Lung microvascular endothelial cell (primary cell): ENCODE measurements around the gene NDUFA1. TPM values are rescaled to one million over a fixed set of nuclear protein-coding genes. Genes with fewer than 3 reads are reported as not detected.
"Not testable (repeated sequence)": the region's sequence is repeated elsewhere in the genome, so short reads cannot be mapped to it uniquely, and the experiment has no call there.

Source experiments
- DNase-seq, 2 donors: peaks; one replicate each; pipeline versions ENCODE4 v3.0.0 to v3.0.0-alpha.2; 2010; ENCODE audit warnings: low read depth in 2 of 2
- total RNA-seq: library from RNA; depleted of rRNA; stranded (reverse); fragments of >200 nt; gene quantifications from 2 replicates; pipeline ENCODE4 v1.2.1, GENCODE V29; 2014

The NDUFA1 gene
- total RNA-seq = 131 and 142 TPM in 2 replicates

GRCh38 chrX:119871599-119872395, at the start of gene NDUFA1, which contains the start of gene RNF113A:
Gene NDUFA1 (plus strand): TSS chrX:119871832. CDS start chrX:119871912, 80 bp downstream.
Gene RNF113A (minus strand): TSS chrX:119871733. CDS start chrX:119871613, 120 bp downstream.
- DNase-seq = peak; percentile 81 to 87

DNA sequence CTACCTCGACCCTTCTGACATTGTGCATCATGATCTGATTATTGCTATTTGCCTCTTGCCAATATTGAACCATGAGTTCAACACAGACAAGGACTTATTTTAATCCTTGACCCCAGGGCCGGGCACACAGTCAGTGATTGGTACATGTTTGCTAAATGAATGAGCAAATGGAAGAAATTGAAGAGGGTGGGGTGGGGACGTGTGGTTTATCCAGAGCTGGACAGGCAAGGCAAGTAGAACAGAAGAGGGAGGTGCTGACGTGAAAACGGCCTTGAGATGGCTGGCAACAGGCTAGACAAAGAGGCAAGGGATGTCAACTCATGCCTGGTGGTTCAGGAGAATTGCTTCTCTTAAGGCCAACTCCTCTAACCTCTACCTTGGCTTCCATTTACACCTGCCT, 47.4 kb upstream of the NDUFA1 start:
- DNase-seq = not testable (repeated sequence)

DNA sequence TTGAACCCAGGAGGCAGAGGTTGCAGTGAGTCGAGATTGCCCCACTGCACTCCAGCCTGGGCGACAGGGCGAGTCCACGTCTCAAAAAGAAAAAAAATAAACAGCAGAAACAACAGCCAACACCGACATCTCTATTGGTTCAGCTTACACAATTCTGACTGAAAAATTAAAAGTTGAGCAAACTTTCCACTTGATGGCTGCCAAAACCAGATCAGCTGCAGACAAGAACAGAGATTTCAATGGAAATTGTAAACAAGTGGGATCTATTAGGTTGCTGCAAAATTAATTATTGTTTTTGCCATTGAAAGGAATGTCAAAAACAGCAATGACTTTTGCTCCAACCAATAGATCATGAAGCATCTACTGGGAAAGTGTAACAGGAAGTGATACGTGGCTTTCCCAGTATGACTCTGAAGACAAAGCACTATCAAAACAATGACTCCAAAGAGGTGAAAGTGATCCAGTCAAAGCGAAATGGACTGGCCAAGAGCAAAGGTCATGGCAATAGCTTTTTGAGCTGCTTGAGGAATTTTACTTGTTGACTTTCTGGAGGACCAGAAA, 45.2 kb upstream of the NDUFA1 start:
- peak; percentile 72 to 87 for DNase-seq

GRCh38 chrX:119828446-119828845, 43.2 kb upstream of the NDUFA1 start:
- no peak for DNase-seq

GRCh38 chrX:119833905-119834304, 37.7 kb upstream of the NDUFA1 start:
- peak in 1 of 2 donors; percentile 38 for DNase-seq

- peak; percentile 97 to 98 for DNase-seq
Measured at GRCh38 chrX:119852382-119853353, 19.0 kb upstream of the NDUFA1 start, which contains the start of gene UPF3B. Gene UPF3B (minus strand): TSS chrX:119852963. CDS start chrX:119852928, 35 bp downstream.

GRCh38 chrX:119853444-119853843, 18.2 kb upstream of the NDUFA1 start:
- peak in 1 of 2 donors; percentile 1 for DNase-seq

DNA sequence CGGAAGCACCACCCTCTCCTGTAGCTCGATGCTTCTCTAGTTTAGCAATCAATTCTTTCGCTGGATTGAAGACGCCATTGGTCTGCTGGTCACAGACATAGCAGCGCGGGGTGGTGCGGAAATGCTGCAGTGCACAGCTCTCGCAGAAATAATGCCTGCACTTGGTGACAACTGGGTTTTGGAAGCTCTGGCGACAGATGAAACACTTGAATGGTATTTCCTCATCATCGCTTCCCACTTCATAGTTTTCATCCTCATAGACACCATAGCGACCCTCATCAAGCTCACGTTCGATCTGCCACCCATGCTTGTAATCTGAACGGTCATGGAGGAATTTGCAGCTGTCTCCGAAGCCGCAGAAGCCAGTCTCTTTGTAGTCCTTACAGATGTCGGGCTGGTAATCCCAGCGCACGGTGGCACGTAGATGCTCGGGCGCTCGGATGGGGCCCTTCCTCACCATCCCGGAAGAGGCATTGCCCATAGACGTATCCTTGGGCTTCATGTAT, 953 bp upstream of the NDUFA1 start:
- peak; percentile 17 to 42 for DNase-seq

DNA sequence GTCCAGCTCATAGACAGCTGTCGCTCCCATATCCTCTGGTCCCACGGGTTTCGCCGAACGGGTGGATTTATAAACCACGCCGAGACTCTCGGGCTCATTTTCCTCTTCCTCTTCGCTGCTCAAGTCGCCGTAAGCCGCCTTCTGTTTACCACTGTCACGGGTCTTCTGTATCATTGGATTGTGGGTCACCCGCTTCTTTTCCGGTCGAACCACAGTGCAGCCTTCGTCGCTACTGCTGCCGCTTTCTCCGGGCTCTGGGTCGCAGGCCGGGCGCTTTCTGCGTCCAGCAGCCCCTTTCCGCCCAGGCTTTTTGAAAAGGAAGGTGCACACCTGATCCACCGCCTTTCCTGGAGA, 410 bp upstream of the NDUFA1 start:
- DNase-seq = peak in 1 of 2 donors; percentile 35

DNA sequence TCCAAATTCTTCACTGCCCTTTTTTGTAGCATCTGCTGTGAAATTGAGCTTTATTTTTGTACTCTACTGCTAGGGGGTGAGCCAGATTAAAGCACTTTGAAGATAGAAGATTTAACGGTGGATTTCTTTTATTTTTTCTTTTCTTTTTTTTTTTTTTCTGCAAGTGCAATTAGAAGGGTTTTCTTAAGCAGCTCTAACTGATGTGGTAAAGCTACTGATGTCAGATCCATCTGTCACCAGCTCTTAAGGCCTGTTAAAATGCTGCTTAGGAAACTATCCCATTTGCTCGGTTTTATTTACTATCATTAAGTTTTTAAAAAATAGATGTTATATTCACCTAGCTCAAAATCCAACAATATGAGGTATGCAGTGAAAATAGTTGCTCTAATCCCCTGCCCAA, 7.1 kb downstream of the NDUFA1 start:
- DNase-seq = no peak

DNA sequence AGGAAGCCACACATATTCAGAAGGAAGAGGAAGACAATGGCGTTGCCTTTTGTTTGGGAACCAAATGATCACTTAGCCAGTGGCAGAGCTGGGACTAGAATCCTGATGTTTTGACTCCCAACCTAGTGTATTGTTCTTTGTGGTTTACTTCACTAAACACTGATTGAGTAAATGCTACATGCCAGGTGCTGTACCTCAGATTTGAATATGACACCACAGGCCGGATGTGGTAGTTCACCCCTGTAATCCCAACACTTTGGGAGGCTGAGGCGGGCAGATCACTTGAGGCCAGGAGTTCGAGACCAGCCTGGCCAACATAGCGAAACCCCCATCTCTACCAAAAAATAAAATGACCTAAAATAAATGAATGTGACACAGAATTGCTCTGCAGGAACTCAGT, 8.4 kb downstream of the NDUFA1 start:
- DNase-seq = no peak

DNA sequence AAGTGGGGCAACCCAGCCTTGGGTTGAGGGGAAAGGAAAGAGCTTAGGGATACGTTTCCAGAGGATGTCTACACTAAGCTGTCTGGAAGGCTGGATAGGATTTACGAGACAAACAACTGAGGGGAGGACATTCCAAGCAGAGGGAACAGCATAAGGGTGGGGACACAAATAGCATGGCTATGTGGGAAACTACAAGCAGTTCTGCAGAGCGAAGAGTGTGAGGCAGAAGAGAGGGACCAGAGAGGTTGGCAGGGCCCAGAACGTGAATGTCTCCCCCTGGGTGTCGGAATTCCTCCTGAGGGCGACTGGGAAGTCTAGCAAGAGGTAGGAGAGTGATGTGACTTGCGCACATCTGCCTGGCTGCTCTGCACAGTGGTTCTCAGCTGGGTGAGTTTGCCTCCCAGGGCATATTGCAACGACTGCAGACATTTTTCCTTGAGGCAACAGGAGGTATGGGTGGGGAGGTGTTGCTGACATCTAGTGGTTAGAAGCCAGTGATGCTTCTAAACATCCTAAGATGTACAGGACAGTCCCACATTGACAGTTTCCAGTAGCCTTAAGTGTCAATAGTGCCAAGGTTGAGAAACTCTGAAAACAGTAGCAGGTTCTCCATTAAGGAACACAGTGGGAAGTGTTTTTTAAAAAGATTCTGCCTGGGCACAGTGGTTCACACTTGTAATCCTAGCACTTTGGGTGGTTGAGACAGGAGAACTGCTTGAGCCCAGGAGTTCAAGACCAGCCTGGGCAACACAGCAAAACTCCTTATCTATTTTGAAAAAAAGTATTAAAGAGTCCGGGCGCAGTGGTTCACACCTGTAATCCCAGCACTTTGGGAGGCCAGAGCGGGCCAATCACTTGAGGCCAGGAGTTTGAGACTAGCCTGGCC, 9.2 kb downstream of the NDUFA1 start:
- DNase-seq = peak; percentile 64 to 67

DNA sequence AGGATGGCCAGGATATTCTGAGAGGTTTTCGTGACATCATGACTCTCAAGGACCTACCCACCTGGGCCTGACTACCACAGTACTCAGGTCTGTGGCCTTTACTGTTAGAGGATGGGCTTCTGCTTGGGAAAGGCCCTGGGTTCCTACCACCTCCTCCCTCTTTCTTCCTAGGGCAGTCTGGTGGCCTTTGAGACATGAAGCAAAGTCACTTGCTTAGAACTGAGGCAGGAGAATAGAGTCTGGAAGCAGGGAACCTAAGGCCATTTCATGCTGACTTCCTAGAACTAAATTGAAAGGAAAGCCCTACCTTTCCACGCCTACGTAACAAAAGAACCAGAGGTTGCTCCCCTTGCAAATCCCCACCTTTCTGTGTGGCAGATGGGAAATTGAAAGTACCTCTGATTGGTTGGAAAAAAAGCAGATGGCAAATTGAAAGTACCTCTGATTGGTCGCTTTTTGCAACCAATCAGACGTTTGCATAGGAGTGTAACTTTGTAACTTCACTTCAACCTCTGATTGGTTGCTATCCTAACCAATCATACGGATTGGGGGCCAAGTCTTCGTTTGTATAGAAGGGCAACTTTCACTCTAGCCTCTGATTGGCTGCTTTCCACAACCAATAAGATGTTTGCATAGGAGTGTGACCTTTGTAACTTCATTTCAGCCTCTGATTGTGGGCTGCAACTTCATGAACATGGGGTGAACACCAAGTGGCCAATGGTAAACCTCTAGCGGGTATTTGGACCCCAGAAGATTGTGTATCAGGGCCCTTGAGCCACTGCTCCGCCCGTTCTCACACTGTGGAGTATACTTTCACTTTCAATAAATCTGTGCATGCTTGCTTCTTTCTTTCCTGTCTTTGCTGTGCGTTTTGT, 14.2 kb downstream of the NDUFA1 start:
- peak; percentile 10 to 21 for DNase-seq

- peak; percentile 57 to 70 for DNase-seq
Measured at GRCh38 chrX:119887721-119888425, 16.2 kb downstream of the NDUFA1 start.

GRCh38 chrX:119890626-119891025, 19.0 kb downstream of the NDUFA1 start:
- DNase-seq = not testable (repeated sequence)

- DNase-seq = not testable (repeated sequence)
Measured at GRCh38 chrX:119891961-119892692, 20.5 kb downstream of the NDUFA1 start.

DNA sequence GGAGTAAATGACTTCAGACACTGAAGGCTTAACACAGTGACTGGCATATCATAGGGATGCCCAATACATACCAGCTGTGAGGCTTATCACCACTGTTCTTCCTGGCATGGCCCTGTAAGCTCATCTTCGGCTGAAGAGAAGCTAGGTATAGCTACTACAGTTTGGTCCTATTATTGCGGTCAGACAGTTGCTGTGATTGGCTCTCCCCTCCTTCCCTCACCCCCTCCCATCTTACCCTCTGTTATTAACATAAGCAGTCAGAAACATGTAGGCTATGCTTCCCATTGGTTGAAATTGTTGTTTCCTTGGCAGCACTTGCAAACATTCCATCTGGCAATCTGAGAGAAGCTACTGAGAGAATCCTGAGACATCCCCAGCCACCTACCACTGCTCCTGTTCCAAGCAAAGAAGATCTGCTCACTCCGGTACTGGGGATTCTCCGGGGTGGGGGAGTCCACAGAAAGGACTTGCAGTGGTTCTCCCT, 24.3 kb downstream of the NDUFA1 start, which contains the start of gene AKAP14:
AKAP14 (plus strand) TSS at position 51 of the 484 bp plus-strand sequence. CDS start 7,331 bp downstream, outside the sequence.
- no peak for DNase-seq

- no peak for DNase-seq
Measured at GRCh38 chrX:119899125-119899524, 27.5 kb downstream of the NDUFA1 start.
